Caco-2 (cell line): ENCODE data around the gene DNASE1. TPM values are rescaled to one million over a fixed set of nuclear protein-coding genes. Genes with fewer than 3 reads are reported as not detected.

ENCODE experiments used
- BruUV-seq: library from RNA; stranded (reverse); fragments of 400-500 nt; replicated peaks from 2 replicates; lab custom pipeline; 2021; lab: Mats Ljungman, UMichigan
- CTCF ChIA-PET: fragments of 300-600 bp; sonication (Branson Sonifier 250); formaldehyde crosslinking; loops from one replicate; lab custom pipeline; 2022; ENCODE audit warnings: antibody characterized with exemption; lab: Charles Lee
- POLR2A ChIA-PET: fragments of 300-600 bp; sonication (Branson Sonifier 250); formaldehyde crosslinking; loops from one replicate; lab custom pipeline; 2022; ENCODE audit warnings: antibody characterized with exemption; lab: Charles Lee
- DNase-seq, 2 experiments: peaks; one replicate each; pipeline versions ENCODE4 v3.0.0 to v3.0.0-alpha.2; 2020 to 2022
- H3K27me3 ChIP-seq: replicated peaks from 2 replicates; pipeline ENCODE4 v1.6.0; 2011; ENCODE audit warnings: low read length; ENCODE audit not compliant: control insufficient read depth, insufficient read depth
- H3K36me3 ChIP-seq: 2 replicates; pipeline ENCODE4 v1.5.1; 2011; ENCODE audit warnings: low read length; ENCODE audit not compliant: control insufficient read depth, insufficient read depth
- H3K4me1 ChIP-seq: fragments of 250-450 bp; sonication (Bioruptor Pico); 2 replicates; pipeline ENCODE4 v1.5.1; 2020; ENCODE audit warnings: mild to moderate bottlenecking
- H3K4me3 ChIP-seq: 2 replicates; pipeline ENCODE4 v1.5.1; 2011; ENCODE audit warnings: low read depth, mild to moderate bottlenecking, control low read depth, low read length
- H3K9me3 ChIP-seq: fragments of 250-450 bp; sonication (Bioruptor Pico); 2 replicates; pipeline ENCODE4 v1.5.1; 2020; ENCODE audit warnings: mild to moderate bottlenecking, moderate library complexity
- H3K27ac Mint-ChIP-seq: one replicate; pipeline ENCODE4 v1.8.0; 2022; ENCODE audit warnings: mixed read lengths; ENCODE audit not compliant: unreplicated experiment
- H3K27me3 Mint-ChIP-seq: one replicate; pipeline ENCODE4 v1.8.0; 2022; ENCODE audit warnings: mixed read lengths; ENCODE audit not compliant: insufficient read depth, unreplicated experiment
- H3K36me3 Mint-ChIP-seq: one replicate; pipeline ENCODE4 v1.8.0; 2022; ENCODE audit warnings: mild to moderate bottlenecking, mixed read lengths; ENCODE audit not compliant: insufficient read depth, unreplicated experiment
- H3K4me1 Mint-ChIP-seq: one replicate; pipeline ENCODE4 v1.8.0; 2022; ENCODE audit warnings: low read depth, mixed read lengths; ENCODE audit not compliant: unreplicated experiment
- H3K4me3 Mint-ChIP-seq: one replicate; pipeline ENCODE4 v1.8.0; 2022; ENCODE audit warnings: mild to moderate bottlenecking, moderate library complexity, mixed read lengths; ENCODE audit not compliant: unreplicated experiment
- H3K9me3 Mint-ChIP-seq: one replicate; pipeline ENCODE4 v1.8.0; 2022; ENCODE audit warnings: mixed read lengths; ENCODE audit not compliant: unreplicated experiment
- intact Hi-C: fragments of 100-400 bp; cut with micrococcal nuclease; formaldehyde crosslinking; loops from one replicate; pipeline ENCODE4 v1.10.0; 2022; ENCODE audit not compliant: unreplicated experiment
- total RNA-seq: library from RNA; stranded (reverse); gene quantifications from 2 replicates; pipeline ENCODE4 v1.2.3, GENCODE V29; 2022
- TF ChIP-seq, protein P1 (sequence below), 2 experiments: fragments of 200-600 bp in 1 of 2; IDR thresholded peaks; 1 replicate in 1 of 2; 2 replicates in 1 of 2; pipeline versions ENCODE4 v1.5.1 to v1.8.0; 2011 to 2022; ENCODE audit warnings: antibody characterized with exemption in 1 of 2, control low read depth in 1 of 2, inconsistent platforms in 1 of 2, low read depth in 1 of 2, low read length in 1 of 2, mild to moderate bottlenecking in 1 of 2, moderate library complexity in 1 of 2; ENCODE audit not compliant: insufficient read depth in 1 of 2, severe bottlenecking in 1 of 2, unreplicated experiment in 1 of 2

Gene DNASE1
- total RNA-seq, 1 experiment from 2014 or later = 26.2 TPM

GRCh38 chr16:3612510-3613466 lies 41.7 kb upstream of the DNASE1 start:
- TF ChIP-seq, protein P1, sequence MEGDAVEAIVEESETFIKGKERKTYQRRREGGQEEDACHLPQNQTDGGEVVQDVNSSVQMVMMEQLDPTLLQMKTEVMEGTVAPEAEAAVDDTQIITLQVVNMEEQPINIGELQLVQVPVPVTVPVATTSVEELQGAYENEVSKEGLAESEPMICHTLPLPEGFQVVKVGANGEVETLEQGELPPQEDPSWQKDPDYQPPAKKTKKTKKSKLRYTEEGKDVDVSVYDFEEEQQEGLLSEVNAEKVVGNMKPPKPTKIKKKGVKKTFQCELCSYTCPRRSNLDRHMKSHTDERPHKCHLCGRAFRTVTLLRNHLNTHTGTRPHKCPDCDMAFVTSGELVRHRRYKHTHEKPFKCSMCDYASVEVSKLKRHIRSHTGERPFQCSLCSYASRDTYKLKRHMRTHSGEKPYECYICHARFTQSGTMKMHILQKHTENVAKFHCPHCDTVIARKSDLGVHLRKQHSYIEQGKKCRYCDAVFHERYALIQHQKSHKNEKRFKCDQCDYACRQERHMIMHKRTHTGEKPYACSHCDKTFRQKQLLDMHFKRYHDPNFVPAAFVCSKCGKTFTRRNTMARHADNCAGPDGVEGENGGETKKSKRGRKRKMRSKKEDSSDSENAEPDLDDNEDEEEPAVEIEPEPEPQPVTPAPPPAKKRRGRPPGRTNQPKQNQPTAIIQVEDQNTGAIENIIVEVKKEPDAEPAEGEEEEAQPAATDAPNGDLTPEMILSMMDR (IDR thresholded peaks at IDR 0.05; ENCODE audit: insufficient read depth in 1 of 2, low read depth in 1 of 2, low read length in 1 of 2, severe bottlenecking in 1 of 2, unreplicated experiment in 1 of 2) = no peak
- Mint-ChIP-seq H3K4me3 (peak overlapping the region; percentile 94), H3K9me3 (no peaks in the 10 kb centered on the region), H3K27me3 (no peaks in the 10 kb centered on the region), H3K36me3 (peaks cover 8% of the 10 kb centered on the region), H3K27ac (peak overlapping the region; percentile 94), H3K4me1 (peaks cover 28% of the 10 kb centered on the region)
- intact Hi-C loops = no loop called here
- ChIA-PET CTCF (no interaction called here), POLR2A (no interaction called here)
- Histone ChIP-seq H3K27me3 (no peaks in the 10 kb centered on the region), H3K4me1 (peaks cover 12% of the 10 kb centered on the region; the same call in 1 of the 2 replicates), H3K9me3 (no peaks in the 10 kb centered on the region), H3K36me3 (no peaks in the 10 kb centered on the region; the same call in 1 of the 2 replicates), H3K4me3 (peak overlapping the region; percentile 75)
- no TSS peak for BruUV-seq
- DNase-seq = no peak

GRCh38 chr16:3618769-3619141 lies 35.7 kb upstream of the DNASE1 start:
- intact Hi-C loops = no loop called here
- H3K27ac Mint-ChIP-seq = no peak overlapping the region
- H3K4me1 ChIP-seq = no peaks in the 10 kb centered on the region
- TF ChIP-seq, protein P1 (IDR thresholded peaks at IDR 0.05; ENCODE audit: insufficient read depth in 1 of 2, low read depth in 1 of 2, low read length in 1 of 2, severe bottlenecking in 1 of 2, unreplicated experiment in 1 of 2) = no peak
- no peak overlapping the region for H3K4me3 Mint-ChIP-seq
- no peaks in the 10 kb centered on the region for H3K9me3 ChIP-seq
- H3K4me1 Mint-ChIP-seq = peaks cover 5% of the 10 kb centered on the region
- DNase-seq = no peak
- CTCF ChIA-PET = no interaction called here
- H3K9me3 Mint-ChIP-seq = no peaks in the 10 kb centered on the region
- no peaks in the 10 kb centered on the region for H3K27me3 Mint-ChIP-seq
- POLR2A ChIA-PET = no interaction called here
- no peaks in the 10 kb centered on the region for H3K36me3 ChIP-seq
- no peak overlapping the region for H3K4me3 ChIP-seq
- peaks cover 13% of the 10 kb centered on the region for H3K36me3 Mint-ChIP-seq
- no TSS peak for BruUV-seq
- H3K27me3 ChIP-seq = no peaks in the 10 kb centered on the region

DNA sequence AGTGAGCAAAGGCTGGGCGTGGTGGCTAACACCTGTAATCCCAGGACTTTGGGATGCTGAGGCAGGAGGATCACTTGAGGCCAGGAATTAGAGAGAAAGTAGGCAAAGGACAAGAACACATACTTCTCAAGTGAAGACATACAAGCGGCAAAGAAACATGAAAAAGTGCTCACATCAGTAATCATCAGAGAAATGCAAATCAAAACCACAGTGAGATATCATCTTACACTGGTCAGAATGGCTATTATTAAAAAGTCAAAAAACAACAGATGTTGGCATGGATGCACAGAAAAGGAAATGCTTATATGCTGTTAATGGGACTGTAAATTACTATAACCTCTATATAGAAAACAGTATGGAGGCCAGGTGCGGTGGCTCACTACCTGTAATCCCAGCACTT lies 30.8 kb upstream of the DNASE1 start:
- TF ChIP-seq, protein P1 (IDR thresholded peaks at IDR 0.05; ENCODE audit: insufficient read depth in 1 of 2, low read depth in 1 of 2, low read length in 1 of 2, severe bottlenecking in 1 of 2, unreplicated experiment in 1 of 2) = no peak
- Histone ChIP-seq H3K36me3 (no peaks in the 10 kb centered on the region), H3K27me3 (no peaks in the 10 kb centered on the region), H3K4me1 (no peaks in the 10 kb centered on the region), H3K4me3 (no peak overlapping the region), H3K9me3 (no peaks in the 10 kb centered on the region)
- H3K27me3 Mint-ChIP-seq = no peaks in the 10 kb centered on the region
- no peak overlapping the region for H3K4me3 Mint-ChIP-seq
- H3K36me3 Mint-ChIP-seq = no peaks in the 10 kb centered on the region
- H3K4me1 Mint-ChIP-seq = no peaks in the 10 kb centered on the region
- POLR2A ChIA-PET = no interaction called here
- no peaks in the 10 kb centered on the region for H3K9me3 Mint-ChIP-seq
- BruUV-seq = no TSS peak
- CTCF ChIA-PET = no interaction called here
- DNase-seq = no peak
- H3K27ac Mint-ChIP-seq = no peak overlapping the region
- intact Hi-C loops = no loop called here
